Stimulated activated CD8-positive, alpha-beta memory T cell treated with anti-CD3 and anti-CD28 coated beads, Interleukin-4, amount 100 ng/mL, for 1 hour (primary cell): Measurements from ENCODE around the gene SPATA16.
"Not testable (repeated sequence)": the region's sequence is repeated elsewhere in the genome, so short reads cannot be mapped to it uniquely, and the experiment has no call there.

Experiments used
- DNase-seq, 2 donors: peaks; one replicate each; pipeline ENCODE4 v3.0.0-alpha.2; 2020; ENCODE audit warnings: low read depth in 2 of 2, low spot score in 1 of 2

The SPATA16 gene

DNA sequence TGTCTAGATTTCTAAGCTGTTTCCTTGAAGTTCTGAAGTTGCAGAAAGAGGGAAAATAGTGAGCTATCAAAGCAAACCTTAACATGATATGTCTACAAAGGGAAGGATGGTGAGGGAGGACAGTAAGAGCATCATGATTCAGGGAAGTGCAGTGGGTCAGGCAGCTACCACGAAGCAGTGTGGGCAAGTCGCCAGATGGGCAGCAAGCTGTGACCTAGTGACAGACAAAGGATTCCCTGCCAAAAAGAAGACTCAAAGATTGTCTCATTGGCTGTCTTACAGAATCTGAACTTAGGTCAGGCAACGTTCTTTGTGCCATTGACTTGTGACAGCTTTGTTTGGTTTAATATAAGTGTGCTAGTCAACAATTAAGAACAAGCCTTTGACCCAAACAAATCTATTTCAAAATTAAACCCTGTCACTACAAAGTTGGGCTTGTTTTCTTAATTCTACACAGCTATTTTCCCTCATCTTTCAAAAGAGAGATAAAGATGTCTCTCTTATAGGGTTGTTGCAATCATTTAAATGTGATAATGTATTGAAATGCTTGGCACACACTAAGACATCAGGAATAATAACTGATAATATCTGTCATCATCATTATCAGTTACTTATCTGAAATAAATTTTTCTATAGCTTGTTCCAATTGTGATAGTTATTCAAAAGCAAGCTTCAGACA lies 237.3 kb downstream of the SPATA16 start:
- DNase-seq, result no peak

DNA sequence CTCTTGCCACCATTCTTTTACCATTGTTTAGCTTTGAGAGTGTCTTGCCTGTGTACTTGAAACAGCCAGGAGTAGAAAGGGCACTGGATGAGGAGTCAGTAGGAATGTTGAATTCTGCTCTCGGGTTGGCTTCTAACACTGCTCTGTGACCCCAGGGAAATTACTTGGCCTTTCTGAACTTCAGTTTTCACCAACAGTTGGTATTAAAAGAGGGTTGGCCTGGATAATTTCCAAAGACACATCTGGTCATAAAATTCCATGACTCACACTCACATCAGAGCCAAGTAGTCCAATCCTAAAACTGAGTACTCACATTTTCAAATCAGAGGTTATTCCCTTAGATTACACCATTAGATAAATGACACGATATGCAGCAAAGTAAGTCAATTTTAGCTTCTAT lies 248.9 kb downstream of the SPATA16 start:
- no peak for DNase-seq

DNA sequence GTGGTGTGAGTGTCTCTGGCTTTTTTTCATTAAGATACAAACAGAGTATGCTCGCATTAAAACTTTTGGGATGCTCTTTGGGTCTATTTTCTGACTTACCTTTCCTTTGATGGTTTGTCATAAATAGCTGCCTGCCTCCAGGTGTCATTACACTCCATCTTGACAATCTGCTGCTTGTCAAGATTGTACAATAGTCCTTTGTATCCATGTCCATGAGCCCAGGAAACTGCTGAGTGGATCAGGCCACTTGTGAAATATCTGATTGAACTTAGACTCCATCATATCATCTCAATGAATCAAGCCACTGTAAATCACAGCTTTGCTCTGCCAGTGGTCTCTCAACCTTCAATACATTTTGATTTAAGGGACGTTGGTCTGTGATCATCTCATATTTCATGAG lies 255.3 kb downstream of the SPATA16 start:
- no peak for DNase-seq

GRCh38 chr3:172882563-172882962 lies 258.5 kb downstream of the SPATA16 start:
- no peak for DNase-seq

DNA sequence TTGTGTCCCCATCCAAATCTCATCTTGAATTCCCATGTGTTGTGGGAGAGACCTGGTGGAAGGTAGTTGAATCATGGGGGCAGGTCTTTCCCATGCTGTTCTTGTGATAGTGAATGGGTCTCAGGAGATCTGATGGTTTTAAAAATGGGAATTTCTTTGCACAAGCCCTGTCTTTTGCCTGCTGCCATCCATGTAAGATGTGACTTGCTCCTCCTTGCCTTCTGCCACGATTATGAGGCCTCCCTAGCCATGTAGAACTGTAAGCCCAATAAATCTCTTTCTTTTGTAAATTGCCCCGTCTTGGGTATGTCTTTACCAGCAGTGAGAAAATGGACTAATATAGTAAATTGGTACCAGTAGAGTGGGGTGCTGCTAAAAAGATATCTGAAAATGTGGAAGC lies 261.7 kb downstream of the SPATA16 start:
- DNase-seq, result not testable (repeated sequence)

DNA sequence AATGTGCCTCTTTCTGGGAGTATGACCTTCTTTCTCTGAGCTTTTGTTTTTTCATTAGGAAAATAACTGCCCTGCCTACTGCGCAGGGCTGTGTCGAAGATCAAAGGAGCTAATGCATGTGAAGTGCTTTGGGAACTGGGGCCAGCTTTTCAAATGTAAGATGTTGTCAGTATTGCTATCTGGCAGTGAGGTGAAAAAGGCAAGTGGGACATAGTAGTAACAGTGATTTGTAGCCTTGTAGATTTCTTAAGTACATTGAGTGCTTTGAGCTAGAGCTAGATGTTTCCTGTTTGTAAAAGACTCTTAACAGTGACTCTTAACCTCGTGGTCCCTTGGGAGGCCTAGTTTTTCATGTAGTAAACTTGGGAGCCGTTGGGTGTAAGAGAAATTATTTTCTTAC lies 264.0 kb downstream of the SPATA16 start:
- no peak for DNase-seq

- DNase-seq, result no peak
Observed at GRCh38 chr3:172876297-172876696, 264.7 kb downstream of the SPATA16 start.

GRCh38 chr3:172875039-172875438 lies 266.0 kb downstream of the SPATA16 start:
- DNase-seq, result no peak

GRCh38 chr3:172869784-172870518 lies 271.1 kb downstream of the SPATA16 start:
- no peak for DNase-seq

DNA sequence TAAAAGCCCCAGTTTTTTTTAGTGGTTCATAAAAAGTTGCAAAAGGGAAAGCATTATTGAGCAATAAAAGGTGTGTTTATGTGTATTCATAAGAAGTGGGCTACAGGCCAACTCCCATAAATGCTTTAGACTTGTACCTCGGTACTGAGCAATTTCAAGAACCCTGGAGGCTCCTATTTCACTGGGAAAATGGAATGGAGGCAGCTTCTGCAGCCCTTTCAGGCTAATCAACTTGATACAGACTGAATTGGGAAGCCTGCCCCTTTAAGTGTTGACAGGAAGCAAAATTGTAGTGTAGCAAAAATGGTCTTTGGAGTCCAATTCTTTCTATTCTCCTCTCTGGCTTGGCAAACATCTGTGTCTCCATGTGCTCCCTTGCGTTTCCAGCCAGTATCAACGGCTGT lies 271.7 kb downstream of the SPATA16 start:
- no peak for DNase-seq

GRCh38 chr3:172868582-172869200 lies 272.3 kb downstream of the SPATA16 start:
- DNase-seq, result no peak

DNA sequence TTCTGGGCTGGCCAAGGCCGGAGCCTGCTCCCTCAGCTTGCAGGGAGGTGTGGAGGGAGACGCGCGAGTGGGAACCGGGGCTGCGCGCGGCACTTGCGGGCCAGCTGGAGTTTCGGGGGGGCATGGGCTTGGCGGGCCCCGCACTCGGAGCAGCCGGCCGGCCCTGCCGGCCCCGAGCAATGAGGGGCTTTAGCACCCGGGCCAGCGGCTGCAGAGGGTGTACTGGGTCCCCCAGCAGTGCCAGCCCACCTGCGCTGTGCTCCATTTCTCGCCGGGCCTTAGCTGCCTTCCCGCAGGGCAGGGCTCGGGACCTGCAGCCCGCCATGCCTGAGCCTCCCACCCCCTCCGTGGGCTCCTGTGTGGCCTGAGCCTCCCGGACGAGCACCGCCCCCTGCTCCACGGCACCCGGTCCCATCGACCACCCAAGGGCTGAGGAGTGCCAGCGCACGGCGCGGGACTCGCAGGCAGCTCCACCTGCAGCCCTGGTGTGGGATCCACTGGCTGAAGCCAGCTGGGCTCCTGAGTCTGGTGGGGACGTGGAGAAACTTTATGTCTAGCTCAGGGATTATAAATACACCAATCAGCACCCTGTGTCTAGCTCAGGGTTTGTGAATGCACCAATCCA lies 274.2 kb downstream of the SPATA16 start:
- DNase-seq, result not testable (repeated sequence)

DNA sequence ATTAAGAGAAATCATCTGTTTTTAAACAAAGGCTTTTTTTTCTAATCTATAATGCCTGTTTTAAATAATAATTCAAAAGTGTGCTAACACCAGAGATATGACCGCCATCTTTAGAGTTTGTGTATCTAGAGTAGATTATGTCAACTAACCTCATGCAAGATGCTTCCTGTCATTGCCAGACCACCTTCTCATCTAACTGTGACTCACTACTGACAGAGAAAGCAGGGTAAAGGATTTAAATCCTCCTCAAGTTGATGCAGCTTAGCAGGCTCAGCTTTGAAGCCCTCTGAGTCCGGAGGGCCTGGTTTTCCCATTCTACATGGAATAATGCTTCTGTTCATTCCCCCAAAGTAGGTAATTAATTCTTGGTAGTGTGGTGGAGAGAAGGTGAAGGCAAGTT lies 282.0 kb downstream of the SPATA16 start:
- DNase-seq, result no peak

GRCh38 chr3:172856795-172857742 lies 284.0 kb downstream of the SPATA16 start:
- no peak for DNase-seq

GRCh38 chr3:172855037-172855436 lies 286.0 kb downstream of the SPATA16 start:
- no peak for DNase-seq

DNA sequence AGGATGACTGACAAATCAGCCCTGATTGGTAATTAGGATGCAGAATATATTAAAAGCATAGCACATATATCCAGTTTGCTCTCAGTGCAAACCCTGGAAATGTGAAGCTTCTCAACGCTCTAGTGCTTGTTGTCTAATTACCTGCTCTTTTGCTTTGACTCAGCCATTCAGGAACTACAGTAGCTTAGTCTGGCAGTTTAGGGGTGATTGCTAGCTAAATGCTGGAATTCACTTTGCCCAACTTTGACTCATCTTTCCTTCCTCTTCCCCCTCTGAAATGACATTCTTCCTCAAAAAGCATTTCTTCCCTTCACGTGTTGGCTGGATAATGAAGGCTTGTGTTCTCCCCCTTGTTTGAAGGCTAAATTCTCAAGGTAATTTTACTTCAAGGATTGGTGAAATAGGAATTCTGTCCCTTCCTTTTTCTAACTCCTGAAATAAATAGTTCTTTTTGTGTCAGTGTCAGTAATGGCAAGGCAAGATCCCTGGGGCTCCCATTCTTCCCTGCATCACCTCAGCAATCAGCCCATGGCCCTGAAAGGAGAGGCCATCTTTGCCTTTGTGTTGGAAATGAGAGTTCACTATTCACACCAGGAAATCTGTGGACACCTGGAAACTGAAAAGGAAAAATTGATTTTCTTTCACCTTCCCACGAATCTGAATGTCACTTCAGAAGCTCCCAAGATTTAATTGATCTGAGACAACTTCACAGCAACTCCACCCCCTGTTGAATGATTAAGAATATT lies 286.9 kb downstream of the SPATA16 start:
- DNase-seq, result no peak

- no peak for DNase-seq
Observed at GRCh38 chr3:172853005-172853404, 288.0 kb downstream of the SPATA16 start.

DNA sequence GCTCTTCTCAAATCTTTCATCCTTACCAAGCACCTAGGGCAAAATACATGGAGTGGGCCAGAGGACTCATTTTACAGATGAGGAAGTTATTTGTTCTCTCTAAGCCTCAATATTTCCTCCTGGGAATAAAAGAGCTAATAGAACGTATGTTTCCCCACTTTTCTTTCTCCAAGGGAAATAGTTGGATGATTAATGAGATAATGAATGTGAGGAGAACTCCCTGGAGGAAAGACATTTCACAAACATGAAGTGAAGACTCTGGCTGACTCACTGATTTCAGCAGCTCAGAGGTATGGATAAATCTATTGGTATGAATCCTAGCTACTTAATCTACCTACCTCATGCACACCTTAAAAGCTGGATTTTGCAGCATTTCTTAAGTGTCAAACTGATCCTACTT lies 292.1 kb downstream of the SPATA16 start:
- DNase-seq, result no peak

GRCh38 chr3:172847292-172847691 lies 293.7 kb downstream of the SPATA16 start:
- no peak for DNase-seq

DNA sequence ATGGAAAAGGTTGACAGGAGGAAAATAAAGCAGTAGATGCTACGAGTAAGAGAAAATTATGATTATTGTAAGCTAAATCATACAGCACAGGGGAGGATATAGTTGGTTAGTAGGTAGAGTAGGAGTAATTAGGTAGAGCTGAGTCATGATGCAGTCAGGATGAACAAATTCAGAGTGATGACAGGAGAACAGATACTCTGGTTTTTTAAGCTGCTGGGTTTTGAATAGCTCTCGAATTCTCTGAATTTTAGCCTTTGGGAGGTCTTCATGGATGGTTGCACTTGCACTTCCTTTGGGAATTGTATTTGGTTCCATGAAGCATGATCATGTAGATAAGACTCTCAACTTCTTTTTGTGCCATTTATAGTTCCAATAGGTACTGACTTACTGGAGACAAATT lies 294.3 kb downstream of the SPATA16 start:
- DNase-seq, result no peak
